ENCODE measurements around the gene SLC35F1.

DNA sequence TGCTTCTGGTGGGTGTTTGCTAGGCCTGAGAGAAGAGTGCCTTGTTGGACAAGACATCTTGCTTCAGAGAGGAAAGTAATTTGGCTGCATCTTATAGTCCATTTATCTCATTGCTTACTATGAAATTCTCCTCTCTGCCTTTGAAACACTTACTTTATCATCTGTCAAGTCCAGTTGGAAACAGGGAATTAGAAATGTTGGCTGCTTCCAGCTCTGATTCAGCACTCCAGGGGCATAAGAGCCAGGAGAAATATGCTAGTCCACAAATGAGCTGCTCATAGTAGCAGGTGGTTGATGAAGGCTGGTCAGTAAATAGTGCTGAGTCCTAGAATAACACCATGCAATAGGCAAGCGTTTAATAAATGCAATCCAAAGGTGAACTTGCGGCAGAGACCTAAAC, 227.1 kb downstream of the SLC35F1 start:
- TF ChIP-seq JUN (IDR thresholded peaks at IDR 0.05; ENCODE audit: borderline replicate concordance, insufficient read depth, insufficient read length, low read depth) (no peak), POLR2AphosphoS5 (IDR thresholded peaks at IDR 0.05; ENCODE audit: insufficient read depth, low read depth, low read length) (no peak)

Measured in endothelial cell of umbilical vein (primary cell).